Measurements from ENCODE around the gene TBC1D14. TPM values are rescaled to one million over a fixed set of nuclear protein-coding genes. Genes with fewer than 3 reads are reported as not detected.

The TBC1D14 gene
- total RNA-seq, 1 experiment from 2014 or later, result 50.2 TPM

GRCh38 chr4:6967846-6968340, 58.3 kb downstream of the TBC1D14 start:
- H4K20me1 ChIP-seq (ENCODE audit: control insufficient read depth, insufficient read depth, insufficient read length), result no peaks in the 10 kb centered on the region
- H3K4me1 ChIP-seq (ENCODE audit: insufficient read depth, low read length), result peaks cover 3% of the 10 kb centered on the region; the same call in 1 of the 2 replicates
- H2BK20ac ChIP-seq (ENCODE audit: low read depth, low read length, poor library complexity, severe bottlenecking), result no peak overlapping the region
- WGBS (ENCODE audit: extremely low coverage, insufficient read length, low lambda C conversion rate), result no CpG with 5 or more reads among the region's 15 CpGs
- no peaks in the 10 kb centered on the region for H3K27me3 Mint-ChIP-seq (ENCODE audit: low read depth)
- H3K4me2 ChIP-seq (ENCODE audit: insufficient read depth, insufficient read length, low read length), result no peak overlapping the region
- no peak overlapping the region for H2BK120ac ChIP-seq (ENCODE audit: low read depth, low read length, poor library complexity, severe bottlenecking)
- no peak for TF ChIP-seq CTCF (conservative IDR thresholded peaks at IDR 0.05)
- no peak overlapping the region for H3K56ac ChIP-seq (ENCODE audit: insufficient read length, low read depth, low read length)
- no peaks in the 10 kb centered on the region for H3K9me3 ChIP-seq (ENCODE audit: control insufficient read depth, low read depth, low read length)
- H3K4me1 Mint-ChIP-seq, result peaks cover 31 to 40% of the 10 kb centered on the region in 2 experiments
- no peak overlapping the region for H4K8ac ChIP-seq (replicated peaks; ENCODE audit: insufficient read length, low read depth, low read length)
- no peaks in the 10 kb centered on the region; the same call in 1 of the 2 replicates for H3K79me2 ChIP-seq (ENCODE audit: insufficient read depth, low read length)
- H2BK5ac ChIP-seq (ENCODE audit: insufficient read length, low read length), result no peak overlapping the region
- H3K9ac ChIP-seq (ENCODE audit: extremely low read depth, insufficient read length, low read length), result no peak overlapping the region
- no peak overlapping the region for H4K5ac ChIP-seq (ENCODE audit: insufficient read length, low read depth, low read length)
- H3K4me3 Mint-ChIP-seq, result no peak overlapping the region
- H2BK12ac ChIP-seq (ENCODE audit: insufficient read length, low read depth, low read length), result no peak overlapping the region
- no peak overlapping the region for H2AFZ ChIP-seq (ENCODE audit: low read length)
- no peak overlapping the region for H3K23ac ChIP-seq (ENCODE audit: insufficient read length, low read depth, low read length)
- no peak overlapping the region for H2AK5ac ChIP-seq (ENCODE audit: insufficient read length, low read length)
- no peak for DNase-seq
- H3K23me2 ChIP-seq (ENCODE audit: insufficient read length, low read depth, low read length, poor library complexity, severe bottlenecking), result peaks cover 2% of the 10 kb centered on the region
- H3K27me3 ChIP-seq (ENCODE audit: insufficient read depth, low read length), result no peaks in the 10 kb centered on the region
- no peak overlapping the region for H3K18ac ChIP-seq (ENCODE audit: insufficient read length, low read depth, low read length)
- no peak overlapping the region for H4K91ac ChIP-seq (ENCODE audit: insufficient read length, low read depth, low read length)
- peak overlapping the region in 1 of 3 experiments; percentile 34; a peak in 1 of 7 replicates for H3K27ac Mint-ChIP-seq
- no peak overlapping the region; the same call in 1 of the 2 replicates for H3K14ac ChIP-seq (ENCODE audit: insufficient read depth, low read length)
- no peak overlapping the region for H3T11ph ChIP-seq (ENCODE audit: low read length)
- no peak overlapping the region for H2BK15ac ChIP-seq (ENCODE audit: low read depth, low read length)
- H3K79me1 ChIP-seq (ENCODE audit: insufficient read depth, low read depth, low read length, poor library complexity, severe bottlenecking), result no peaks in the 10 kb centered on the region
- H3K27ac ChIP-seq (ENCODE audit: insufficient read length, low read depth, low read length), result no peak overlapping the region
- H3K4ac ChIP-seq (ENCODE audit: low read depth, low read length), result no peak overlapping the region
- H3K9me3 Mint-ChIP-seq, result peaks cover 0 to 2% of the 10 kb centered on the region in 2 experiments; a peak in 1 of 5 replicates
- peaks cover 7 to 14% (median 9%) of the 10 kb centered on the region in 3 experiments for H3K36me3 Mint-ChIP-seq (ENCODE audit: insufficient read depth in 1 of 3, low read depth in 3 of 3)
